Measurements from ENCODE around the gene GAPDHS. TPM values are rescaled to one million over a fixed set of nuclear protein-coding genes. Genes with fewer than 3 reads are reported as not detected.

The GAPDHS gene
- total RNA-seq, 1 donor from 2014 or later, result not detected

DNA sequence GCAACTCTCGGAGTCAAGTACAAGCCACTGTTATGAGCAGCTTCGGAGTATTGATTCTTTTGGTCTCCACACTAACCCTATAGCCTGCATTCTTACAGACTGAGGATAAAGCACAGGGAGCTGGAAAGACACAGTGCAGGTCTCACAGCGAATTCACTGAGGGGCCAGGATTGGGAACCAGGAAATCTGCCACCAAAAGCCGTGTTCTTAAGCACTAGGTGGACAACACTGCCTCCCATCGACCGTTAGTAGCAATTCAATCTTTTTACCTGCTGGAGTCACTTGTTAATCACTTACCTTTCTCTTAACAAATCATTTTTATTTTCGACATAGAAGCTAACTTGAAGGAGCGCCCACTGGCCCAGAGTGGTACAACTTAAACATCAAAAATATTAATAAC is 59.0 kb downstream of the GAPDHS start:
- no peaks in the 10 kb centered on the region for H3K4me1 ChIP-seq
- intact Hi-C loops (cut with DNase I), result no loop called here
- H3K27ac ChIP-seq, result no peak overlapping the region
- no peaks in the 10 kb centered on the region for H3K9me3 ChIP-seq
- H3K36me3 ChIP-seq, result no peaks in the 10 kb centered on the region
- DNase-seq (ENCODE audit: low spot score in 2 of 2), result no peak
- TF ChIP-seq, protein P1, sequence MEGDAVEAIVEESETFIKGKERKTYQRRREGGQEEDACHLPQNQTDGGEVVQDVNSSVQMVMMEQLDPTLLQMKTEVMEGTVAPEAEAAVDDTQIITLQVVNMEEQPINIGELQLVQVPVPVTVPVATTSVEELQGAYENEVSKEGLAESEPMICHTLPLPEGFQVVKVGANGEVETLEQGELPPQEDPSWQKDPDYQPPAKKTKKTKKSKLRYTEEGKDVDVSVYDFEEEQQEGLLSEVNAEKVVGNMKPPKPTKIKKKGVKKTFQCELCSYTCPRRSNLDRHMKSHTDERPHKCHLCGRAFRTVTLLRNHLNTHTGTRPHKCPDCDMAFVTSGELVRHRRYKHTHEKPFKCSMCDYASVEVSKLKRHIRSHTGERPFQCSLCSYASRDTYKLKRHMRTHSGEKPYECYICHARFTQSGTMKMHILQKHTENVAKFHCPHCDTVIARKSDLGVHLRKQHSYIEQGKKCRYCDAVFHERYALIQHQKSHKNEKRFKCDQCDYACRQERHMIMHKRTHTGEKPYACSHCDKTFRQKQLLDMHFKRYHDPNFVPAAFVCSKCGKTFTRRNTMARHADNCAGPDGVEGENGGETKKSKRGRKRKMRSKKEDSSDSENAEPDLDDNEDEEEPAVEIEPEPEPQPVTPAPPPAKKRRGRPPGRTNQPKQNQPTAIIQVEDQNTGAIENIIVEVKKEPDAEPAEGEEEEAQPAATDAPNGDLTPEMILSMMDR (IDR thresholded peaks at IDR 0.05), result peak in 1 of 3 experiments; percentile 19
- no peaks in the 10 kb centered on the region for H3K27me3 ChIP-seq
- no peak overlapping the region for H3K4me3 ChIP-seq

Other genes with a start within 250 kb of the GAPDHS start
- gene MAG, start 241.3 kb upstream of the GAPDHS start, total RNA-seq, result not detected
- 0.75 TPM for gene CD22, start 204.3 kb upstream of the GAPDHS start, total RNA-seq
- gene FFAR1, start 185.6 kb upstream of the GAPDHS start, total RNA-seq, result not detected
- not detected for gene FFAR3, start 175.0 kb upstream of the GAPDHS start, total RNA-seq
- not detected for gene GPR42, start 162.4 kb upstream of the GAPDHS start, total RNA-seq
- not detected for gene FFAR2, start 85.2 kb upstream of the GAPDHS start, total RNA-seq
- not detected for gene KRTDAP, start 43.0 kb upstream of the GAPDHS start, total RNA-seq
- gene DMKN, start 19.8 kb upstream of the GAPDHS start, total RNA-seq, result 1.7 TPM
- not detected for gene SBSN, start 5.1 kb upstream of the GAPDHS start, total RNA-seq
- 99.7 TPM for gene TMEM147, start 12.2 kb downstream of the GAPDHS start, total RNA-seq
- gene ATP4A, start 30.2 kb downstream of the GAPDHS start, total RNA-seq, result not detected
- not detected for gene PMIS2, start 52.7 kb downstream of the GAPDHS start, total RNA-seq
- gene HAUS5, start 79.3 kb downstream of the GAPDHS start, total RNA-seq, result 1.9 TPM
- 69.0 TPM for gene RBM42, start 95.6 kb downstream of the GAPDHS start, total RNA-seq
- gene ETV2, start 108.3 kb downstream of the GAPDHS start, total RNA-seq, result 4.8 TPM
- 301 TPM for gene COX6B1, start 114.9 kb downstream of the GAPDHS start, total RNA-seq
- gene UPK1A, start 133.1 kb downstream of the GAPDHS start, total RNA-seq, result not detected
- not detected for gene ZBTB32, start 171.1 kb downstream of the GAPDHS start, total RNA-seq
- gene KMT2B, start 184.5 kb downstream of the GAPDHS start, total RNA-seq, result 25.5 TPM
- gene IGFLR1, start 209.0 kb downstream of the GAPDHS start, total RNA-seq, result not detected
- not detected for gene U2AF1L4, start 212.0 kb downstream of the GAPDHS start, total RNA-seq
- gene PSENEN, start 212.2 kb downstream of the GAPDHS start, total RNA-seq, result 110 TPM
- 29.9 TPM for gene LIN37, start 215.1 kb downstream of the GAPDHS start, total RNA-seq
- gene HSPB6, start 223.6 kb downstream of the GAPDHS start, total RNA-seq, result 265 TPM
- gene PROSER3, start 224.7 kb downstream of the GAPDHS start, total RNA-seq, result 6.5 TPM
- gene ARHGAP33, start 242.1 kb downstream of the GAPDHS start, total RNA-seq, result 8.7 TPM